Astrocyte (in vitro differentiated cells and primary cell): Measurements from ENCODE around the gene SPTBN1. TPM values are rescaled to one million over a fixed set of nuclear protein-coding genes. Genes with fewer than 3 reads are reported as not detected.

Experiments
- DNase-seq: peaks from one replicate; pipeline ENCODE4 v3.0.0-alpha.2; 2010; ENCODE audit warnings: low read depth
- FAIRE-seq: peaks from 2 replicates; lab custom pipeline; 2011; peaks lifted over from hg19 to GRCh38; lab: Jason Lieb, UNC
- H2AFZ ChIP-seq: 2 replicates; pipeline ENCODE4 v1.6.0; 2012; ENCODE audit warnings: low read depth, low read length, inconsistent platforms
- H3K27ac ChIP-seq: 2 replicates; pipeline ENCODE4 v1.5.1; 2011; ENCODE audit warnings: low read depth, low read length, inconsistent platforms
- H3K27me3 ChIP-seq: 2 replicates; pipeline ENCODE4 v1.6.0; 2011; ENCODE audit warnings: low read length, inconsistent platforms; ENCODE audit not compliant: insufficient read depth
- H3K36me3 ChIP-seq: 2 replicates; pipeline ENCODE4 v1.5.1; 2011; ENCODE audit warnings: low read length, inconsistent platforms; ENCODE audit not compliant: insufficient read depth
- H3K4me1 ChIP-seq: 2 replicates; pipeline ENCODE4 v1.5.1; 2011; ENCODE audit warnings: low read length, inconsistent platforms; ENCODE audit not compliant: insufficient read depth
- H3K4me2 ChIP-seq: 2 replicates; pipeline ENCODE4 v1.6.0; 2012; ENCODE audit warnings: low read length, inconsistent platforms
- H3K4me3 ChIP-seq: 2 replicates; pipeline ENCODE4 v1.5.1; 2011; ENCODE audit warnings: low read depth, mild to moderate bottlenecking, low read length, inconsistent platforms; ENCODE audit not compliant: insufficient read depth
- H3K79me2 ChIP-seq: 2 replicates; pipeline ENCODE4 v1.6.0; 2012; ENCODE audit warnings: mild to moderate bottlenecking, low read length, inconsistent platforms; ENCODE audit not compliant: insufficient read depth
- H3K9ac ChIP-seq: 2 replicates; pipeline ENCODE4 v1.6.0; 2012; ENCODE audit warnings: mild to moderate bottlenecking, low read length, inconsistent platforms
- H3K9me3 ChIP-seq: 2 replicates; pipeline ENCODE4 v1.5.1; 2012; ENCODE audit warnings: low read depth, mild to moderate bottlenecking, low read length, inconsistent platforms; ENCODE audit not compliant: insufficient read depth
- H4K20me1 ChIP-seq: 2 replicates; pipeline ENCODE4 v1.6.0; 2012; ENCODE audit warnings: low read length, inconsistent platforms; ENCODE audit not compliant: insufficient read depth
- H3K27ac Mint-ChIP-seq: one replicate; pipeline ENCODE4 v1.8.0; 2021; ENCODE audit warnings: mild to moderate bottlenecking, mixed read lengths; ENCODE audit not compliant: unreplicated experiment
- H3K27me3 Mint-ChIP-seq: one replicate; pipeline ENCODE4 v1.8.0; 2021; ENCODE audit warnings: low read depth, mixed read lengths; ENCODE audit not compliant: unreplicated experiment
- H3K36me3 Mint-ChIP-seq: one replicate; pipeline ENCODE4 v1.8.0; 2021; ENCODE audit warnings: low read depth, mixed read lengths; ENCODE audit not compliant: unreplicated experiment
- H3K4me1 Mint-ChIP-seq: one replicate; pipeline ENCODE4 v1.8.0; 2021; ENCODE audit warnings: low read depth, mixed read lengths; ENCODE audit not compliant: unreplicated experiment
- H3K4me3 Mint-ChIP-seq: one replicate; pipeline ENCODE4 v1.8.0; 2021; ENCODE audit warnings: mild to moderate bottlenecking, moderate library complexity, mixed read lengths; ENCODE audit not compliant: unreplicated experiment
- H3K9me3 Mint-ChIP-seq: one replicate; pipeline ENCODE4 v1.8.0; 2021; ENCODE audit warnings: mild to moderate bottlenecking, mixed read lengths; ENCODE audit not compliant: unreplicated experiment
- CTCF ChIP-seq: IDR thresholded peaks from 2 replicates; pipeline ENCODE4 v1.5.1; 2011; ENCODE audit warnings: low read depth, mild to moderate bottlenecking, inconsistent platforms, low read length, moderate library complexity; ENCODE audit not compliant: insufficient read depth
- EZH2 ChIP-seq: IDR thresholded peaks from 2 replicates; pipeline ENCODE4 v1.6.1; 2012; ENCODE audit warnings: mild to moderate bottlenecking, low read length, inconsistent platforms; ENCODE audit not compliant: insufficient read depth
- total RNA-seq: library from RNA; stranded (reverse); gene quantifications from 2 replicates; pipeline ENCODE4 v1.2.1, GENCODE V29; 2021

Gene SPTBN1
- total RNA-seq, 1 donor from 2014 or later: 311 TPM

- Histone ChIP-seq H3K4me2 (no peak overlapping the region), H3K9me3 (no peaks in the 10 kb centered on the region), H3K27ac (no peak overlapping the region), H2AFZ (no peak overlapping the region), H3K4me1 (no peaks in the 10 kb centered on the region), H3K36me3 (peaks cover 3% of the 10 kb centered on the region), H4K20me1 (peaks cover 32% of the 10 kb centered on the region), H3K79me2 (peaks cover 58% of the 10 kb centered on the region), H3K27me3 (no peaks in the 10 kb centered on the region), H3K4me3 (no peak overlapping the region), H3K9ac (no peak overlapping the region)
- FAIRE-seq: no peak
- peaks cover 26% of the 10 kb centered on the region for H3K36me3 Mint-ChIP-seq
- H3K4me1 Mint-ChIP-seq: peaks cover 27% of the 10 kb centered on the region
- H3K4me3 Mint-ChIP-seq: no peak overlapping the region
- DNase-seq: no peak
- TF ChIP-seq CTCF (no peak), EZH2 (no peak)
- H3K9me3 Mint-ChIP-seq: no peaks in the 10 kb centered on the region
- H3K27ac Mint-ChIP-seq: no peak overlapping the region
- H3K27me3 Mint-ChIP-seq: no peaks in the 10 kb centered on the region
These were observed 82.4 kb downstream of the SPTBN1 start for GRCh38 chr2:54538537-54538936.

GRCh38 chr2:54539683-54540082 lies 83.6 kb downstream of the SPTBN1 start:
- Histone ChIP-seq H3K4me2 (no peak overlapping the region), H3K27me3 (no peaks in the 10 kb centered on the region), H4K20me1 (peaks cover 32% of the 10 kb centered on the region), H3K36me3 (peaks cover 3% of the 10 kb centered on the region), H3K27ac (no peak overlapping the region), H3K4me3 (no peak overlapping the region), H3K4me1 (no peaks in the 10 kb centered on the region), H2AFZ (no peak overlapping the region), H3K9ac (no peak overlapping the region), H3K9me3 (no peaks in the 10 kb centered on the region), H3K79me2 (peaks cover 58% of the 10 kb centered on the region)
- Mint-ChIP-seq H3K36me3 (peaks cover 23% of the 10 kb centered on the region), H3K4me3 (no peak overlapping the region), H3K27ac (no peak overlapping the region), H3K27me3 (no peaks in the 10 kb centered on the region), H3K4me1 (peaks cover 24% of the 10 kb centered on the region), H3K9me3 (no peaks in the 10 kb centered on the region)
- no peak for TF ChIP-seq CTCF
- TF ChIP-seq EZH2: no peak
- FAIRE-seq: peak; percentile 29
- no peak for DNase-seq

GRCh38 chr2:54540194-54540593 lies 84.1 kb downstream of the SPTBN1 start:
- no peak overlapping the region for H3K4me3 ChIP-seq
- no peak overlapping the region for H3K4me3 Mint-ChIP-seq
- peaks cover 3% of the 10 kb centered on the region for H3K9me3 Mint-ChIP-seq
- H4K20me1 ChIP-seq: peaks cover 32% of the 10 kb centered on the region
- DNase-seq: no peak
- H3K4me1 Mint-ChIP-seq: peaks cover 21% of the 10 kb centered on the region
- H2AFZ ChIP-seq: no peak overlapping the region
- H3K9ac ChIP-seq: no peak overlapping the region
- H3K36me3 Mint-ChIP-seq: peaks cover 23% of the 10 kb centered on the region
- H3K36me3 ChIP-seq: peaks cover 3% of the 10 kb centered on the region
- TF ChIP-seq EZH2: no peak
- no peak for TF ChIP-seq CTCF
- H3K9me3 ChIP-seq: no peaks in the 10 kb centered on the region
- H3K27me3 ChIP-seq: no peaks in the 10 kb centered on the region
- H3K27ac ChIP-seq: no peak overlapping the region
- no peak for FAIRE-seq
- H3K4me2 ChIP-seq: no peak overlapping the region
- H3K4me1 ChIP-seq: no peaks in the 10 kb centered on the region
- H3K27me3 Mint-ChIP-seq: no peaks in the 10 kb centered on the region
- H3K27ac Mint-ChIP-seq: no peak overlapping the region
- H3K79me2 ChIP-seq: peaks cover 57% of the 10 kb centered on the region
